Activated CD4-positive, CD25-positive, alpha-beta regulatory T cell (primary cell): Measurements from ENCODE around the gene JMJD1C.

Experiments
- DNase-seq, 4 experiments: peaks; one replicate each; lab custom pipeline; 2025; lab: John Stamatoyannopoulos, UW

JMJD1C gene

DNA sequence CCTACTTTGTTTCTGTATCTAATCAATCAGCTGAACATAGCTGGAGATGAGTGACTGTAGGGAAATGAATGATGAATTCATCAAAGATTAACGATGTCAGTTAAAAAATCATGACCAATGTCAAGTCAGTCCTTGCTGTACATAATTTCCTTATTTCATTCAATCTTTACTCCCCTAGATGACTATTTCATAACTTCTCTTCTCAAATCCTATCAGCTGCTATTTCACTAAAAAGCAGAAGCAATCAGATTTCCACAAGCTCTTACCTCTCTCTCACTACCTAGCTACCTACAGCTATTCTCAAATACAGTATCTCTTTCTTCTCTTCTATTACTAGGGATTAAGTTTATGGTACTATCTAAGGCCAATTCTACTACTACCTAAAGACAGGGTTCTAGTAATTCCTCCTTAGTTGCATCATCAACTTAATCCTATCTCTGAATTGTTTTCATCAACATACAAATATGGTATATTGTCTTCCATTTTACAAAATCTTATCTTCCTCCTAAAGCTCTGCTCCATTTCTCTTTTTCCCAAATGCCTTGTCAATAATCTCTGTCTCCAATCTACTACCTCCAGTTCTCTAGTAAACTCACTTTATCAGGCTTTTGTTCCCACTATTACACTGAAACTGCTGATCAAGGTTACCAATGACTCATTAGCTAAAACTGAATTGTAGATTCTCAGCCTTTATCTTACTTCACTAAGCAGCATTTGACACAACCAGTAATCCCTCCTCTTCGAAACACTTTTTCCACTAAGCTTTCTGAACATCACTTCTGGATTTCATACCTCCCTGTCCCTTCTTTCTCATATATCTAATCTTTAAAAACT, 28.4 kb downstream of the JMJD1C start:
- DNase-seq: no peak

DNA sequence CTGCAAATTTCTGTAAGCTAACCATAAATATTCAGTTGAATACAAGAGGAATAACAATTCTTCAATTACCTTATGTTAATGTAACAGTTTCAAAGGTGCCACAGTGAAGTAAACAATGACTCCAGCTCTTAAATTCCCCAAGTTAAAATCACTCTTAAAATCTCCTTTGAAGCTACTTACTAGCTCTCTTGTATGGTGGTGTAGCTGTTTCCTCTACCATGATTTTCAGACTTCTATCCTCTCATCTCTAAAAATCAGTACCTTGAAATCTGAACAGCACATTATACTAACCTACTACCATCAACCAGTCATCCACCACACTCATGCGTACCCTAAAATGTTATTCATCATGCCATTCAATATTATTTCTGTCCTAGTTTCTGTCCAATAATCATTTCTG, 29.6 kb downstream of the JMJD1C start:
- DNase-seq: no peak

DNA sequence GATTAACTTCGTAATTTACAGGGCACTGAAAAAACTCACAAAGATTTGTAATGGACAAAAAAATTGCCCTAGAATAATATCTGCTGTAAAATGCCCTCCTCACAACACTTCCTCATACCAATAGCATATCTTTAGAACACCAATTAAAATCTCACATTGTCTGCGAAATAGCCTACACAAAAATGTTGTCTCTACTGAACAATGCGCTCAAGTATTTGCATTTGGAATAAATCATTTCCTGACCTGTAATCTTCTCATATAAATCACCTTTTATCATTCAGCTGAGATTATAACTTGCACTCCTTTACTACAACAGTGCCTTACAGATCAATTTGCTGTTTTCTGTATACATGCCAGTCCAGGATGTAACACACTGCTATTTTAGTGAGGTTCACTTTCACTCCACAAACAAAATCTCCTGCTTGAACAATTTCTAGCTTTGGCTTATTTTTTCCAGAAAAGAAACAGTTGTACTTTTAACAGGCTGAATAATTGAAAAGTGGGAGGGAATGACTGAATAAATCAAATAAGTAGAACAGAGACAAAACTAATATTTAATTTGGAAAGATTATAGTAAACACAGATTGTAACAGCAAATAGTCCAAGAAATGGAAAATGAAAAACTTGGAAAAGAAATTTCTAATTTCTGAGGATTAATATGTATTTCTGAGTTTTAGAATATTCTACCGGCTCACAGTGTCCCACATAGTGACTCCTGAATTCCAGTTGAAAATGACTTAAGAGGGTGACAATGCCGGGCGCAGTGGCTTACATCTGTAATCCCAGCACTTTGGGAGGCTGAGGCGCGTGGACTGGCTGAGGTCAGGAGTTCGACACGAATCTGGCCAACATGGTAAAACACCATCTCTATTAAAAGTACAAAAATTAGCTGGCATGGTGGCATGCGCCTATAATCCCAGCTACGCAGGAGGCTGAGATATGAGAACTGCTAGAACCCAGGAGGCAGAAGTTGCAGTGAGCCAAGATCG, 30.6 kb downstream of the JMJD1C start:
- no peak for DNase-seq

DNA sequence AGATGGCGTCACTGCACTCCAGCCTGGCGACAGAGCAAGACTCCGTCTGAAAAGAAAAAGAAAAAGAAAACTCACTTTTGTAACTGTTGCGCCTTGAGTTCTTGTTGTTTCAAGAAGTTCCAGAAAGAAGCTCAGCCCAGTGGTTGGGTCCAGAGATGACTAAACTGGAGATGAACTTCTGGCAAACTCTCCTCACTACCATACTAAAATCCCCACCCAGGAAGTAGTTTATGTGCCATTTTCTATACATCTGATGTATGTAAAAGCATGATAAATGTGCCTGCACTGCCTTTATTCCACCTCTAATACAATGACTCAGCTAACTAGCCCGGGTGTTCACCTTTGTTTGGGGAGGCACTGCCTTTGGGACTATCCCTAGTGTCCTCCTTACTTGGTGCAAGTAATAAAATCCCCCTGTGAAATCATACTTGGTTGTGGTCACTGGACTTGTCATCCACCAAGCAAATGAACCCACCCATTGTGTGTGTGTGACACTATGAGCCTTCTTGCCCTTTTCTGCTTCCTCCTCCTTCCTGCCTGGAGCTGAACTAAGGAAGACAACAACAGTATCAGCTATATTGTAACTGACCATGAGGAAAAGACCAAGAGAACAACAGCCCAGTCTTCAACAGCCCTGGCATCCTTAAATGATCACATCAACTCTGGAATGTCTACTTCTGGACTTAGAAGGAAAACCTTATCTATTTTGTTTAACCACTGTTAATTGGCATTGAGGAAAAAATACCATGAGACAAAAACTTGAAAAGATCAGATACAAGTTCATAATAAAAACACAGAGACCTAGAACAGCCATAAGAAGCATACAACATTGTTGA, 33.6 kb downstream of the JMJD1C start:
- no peak for DNase-seq

DNA sequence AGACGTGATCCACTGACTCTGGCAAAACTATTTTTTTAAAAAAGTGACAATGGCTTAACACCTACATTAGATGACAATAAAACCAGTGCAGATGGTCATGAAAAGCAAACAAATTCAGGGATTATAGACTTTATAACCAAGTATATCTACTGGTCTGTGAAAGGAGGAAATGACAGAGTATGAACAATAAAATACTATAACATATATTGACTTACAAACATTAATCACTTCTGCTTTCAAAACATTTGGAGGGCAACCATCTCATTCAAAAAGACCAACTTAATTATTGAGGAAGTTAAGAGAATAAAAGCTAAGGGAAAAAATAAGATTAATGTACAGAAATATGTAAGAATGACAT, 34.8 kb downstream of the JMJD1C start:
- no peak for DNase-seq

DNA sequence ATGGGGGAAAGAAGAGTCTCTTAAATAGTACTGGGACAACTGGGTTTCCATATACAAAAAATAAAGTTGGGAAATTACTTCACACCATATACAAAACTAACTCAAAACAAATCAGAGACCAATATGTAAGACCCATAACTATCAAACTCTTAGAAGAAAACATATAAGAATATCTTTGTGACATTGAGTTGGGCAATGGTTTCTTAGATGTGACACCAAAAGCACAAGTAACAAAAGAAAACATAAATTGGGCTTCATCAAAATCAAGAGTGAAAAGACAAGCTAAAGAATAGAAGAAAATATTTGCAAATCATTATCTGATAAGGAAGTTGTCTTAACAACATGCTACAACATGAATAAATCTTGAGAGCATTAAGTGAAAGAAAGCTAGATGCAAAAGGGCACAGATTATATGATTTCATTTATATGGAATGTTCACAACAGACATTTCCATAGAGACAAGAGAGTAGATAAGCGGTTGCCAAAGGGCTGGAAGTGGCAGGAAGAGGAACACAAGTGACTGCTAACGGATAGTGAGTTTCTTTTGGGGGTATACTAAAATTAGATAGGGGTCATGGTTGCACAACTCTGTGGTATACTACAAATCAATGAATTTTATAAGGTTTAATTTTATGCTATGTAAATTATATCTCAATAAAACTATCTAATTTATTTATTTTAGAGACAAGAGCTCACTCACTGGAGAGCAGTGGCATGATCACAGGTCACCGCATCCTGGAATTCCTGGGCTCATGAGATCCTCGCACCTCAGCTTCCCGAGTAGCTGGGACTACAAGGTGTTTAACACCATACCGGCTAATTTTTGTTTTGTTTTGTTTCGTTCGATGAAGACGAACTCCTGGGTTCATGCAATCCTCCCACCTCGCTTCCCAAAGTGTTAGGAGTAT, 35.4 kb downstream of the JMJD1C start:
- no peak for DNase-seq

DNA sequence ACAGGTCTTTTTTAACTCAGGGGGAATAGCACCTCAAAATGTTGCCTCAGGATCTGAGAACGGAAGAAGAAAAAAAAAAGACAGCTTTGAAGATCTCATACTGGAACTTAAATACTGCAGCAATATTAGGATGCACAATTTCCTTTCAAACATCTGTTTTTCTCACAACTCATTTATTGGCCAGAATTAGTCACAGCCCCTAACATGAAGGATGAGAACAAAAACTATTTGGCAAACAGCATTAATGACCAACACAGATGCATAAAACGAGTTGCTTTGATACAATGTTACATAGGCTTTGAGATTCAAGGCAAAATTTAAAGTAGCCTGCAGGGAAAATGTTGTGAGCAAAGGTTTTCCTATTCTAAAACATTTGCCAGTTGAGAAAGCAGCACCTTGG, 36.5 kb downstream of the JMJD1C start:
- DNase-seq: no peak

DNA sequence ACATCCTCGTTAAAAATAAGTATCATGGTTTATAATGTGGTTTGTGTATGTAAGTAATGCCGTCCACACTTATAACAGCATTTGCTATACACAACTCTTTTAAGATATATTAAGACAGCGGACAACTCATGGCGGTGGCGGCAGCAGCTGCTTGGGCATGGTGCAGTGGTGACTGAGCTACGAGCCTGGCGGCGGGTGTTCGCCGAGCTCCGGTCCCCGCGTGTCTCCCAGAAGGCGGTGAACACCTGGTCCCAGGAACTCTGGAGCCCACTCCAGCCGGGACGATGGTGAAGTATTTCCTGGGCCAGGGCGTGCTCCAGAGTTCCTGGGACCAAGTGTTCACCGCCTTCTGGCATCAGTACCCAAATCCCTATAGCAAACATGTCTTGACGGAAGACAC, 38.8 kb downstream of the JMJD1C start:
- no peak for DNase-seq

DNA sequence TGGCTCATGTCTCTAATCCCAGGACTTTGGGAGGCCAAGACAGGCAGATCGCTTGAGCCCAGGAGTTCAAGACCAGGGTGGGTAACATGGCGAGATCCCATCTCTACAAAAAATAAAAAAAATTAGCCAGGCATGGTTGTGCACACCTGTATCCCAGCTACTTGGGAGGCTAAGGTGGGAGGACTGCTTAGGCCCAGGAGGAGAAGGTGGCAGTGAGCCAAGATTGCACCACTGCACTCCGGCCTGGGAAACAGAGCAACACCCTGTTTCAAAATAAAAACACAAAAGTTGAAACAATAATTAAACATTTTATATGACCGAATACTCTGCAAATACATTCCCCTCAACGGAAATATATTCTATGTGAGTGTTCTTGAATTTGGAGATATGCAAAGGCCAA, 40.3 kb downstream of the JMJD1C start:
- no peak for DNase-seq

DNA sequence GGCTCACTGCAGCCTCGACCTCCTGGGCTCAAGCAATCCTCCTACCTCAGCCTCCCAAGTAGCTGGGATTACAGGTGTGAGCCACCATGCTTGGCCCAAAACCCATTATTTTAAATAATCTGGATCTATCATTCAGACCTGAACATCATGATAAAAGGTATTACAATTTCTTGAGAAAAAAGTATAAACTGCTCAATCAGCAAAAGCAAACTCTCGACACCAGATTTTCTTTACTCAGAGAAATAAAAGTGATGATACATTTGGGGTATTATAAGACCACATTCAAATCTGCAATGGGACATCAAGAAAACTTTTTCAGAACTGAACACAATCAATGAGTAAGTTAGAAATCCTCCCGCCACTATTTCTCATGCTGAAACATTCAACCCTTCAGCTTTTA, 41.2 kb downstream of the JMJD1C start:
- no peak for DNase-seq

DNA sequence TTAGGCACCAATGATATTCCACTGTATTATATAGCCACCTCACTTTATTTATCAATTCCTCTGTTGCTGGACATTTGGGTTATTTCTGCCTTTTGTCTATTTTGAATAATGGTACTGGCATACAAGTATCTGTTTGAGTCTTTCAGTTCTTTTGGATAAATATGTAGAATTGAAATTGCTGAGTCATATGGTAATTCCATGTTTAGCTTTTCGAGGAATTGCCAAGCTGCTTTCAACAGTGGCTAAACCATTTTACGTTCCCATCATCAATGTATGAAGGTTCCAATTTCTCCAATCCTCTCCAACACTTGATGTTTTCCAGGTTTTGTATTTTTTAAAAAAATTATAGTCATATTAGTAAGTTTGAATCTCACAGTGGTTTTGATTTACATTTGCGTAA, 42.3 kb downstream of the JMJD1C start:
- DNase-seq: no peak

DNA sequence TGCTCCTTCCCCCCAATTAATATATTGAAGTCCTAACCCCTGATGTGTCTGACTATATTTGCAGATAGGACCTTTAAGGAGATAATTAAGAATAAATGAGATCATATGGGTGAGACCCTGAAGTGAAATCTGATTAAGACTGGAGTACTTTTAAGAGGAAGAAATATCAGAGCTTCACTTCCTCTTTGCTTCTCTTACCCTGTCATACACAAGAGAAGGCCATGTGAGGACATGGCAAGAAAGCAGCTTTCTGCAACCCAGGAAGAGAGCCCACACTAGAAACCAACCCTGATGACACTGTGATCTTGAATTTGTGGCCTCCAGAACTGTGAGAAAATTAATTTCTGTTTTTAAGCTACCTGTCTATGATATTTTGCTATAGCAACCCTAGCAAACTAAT, 44.2 kb downstream of the JMJD1C start:
- no peak for DNase-seq

DNA sequence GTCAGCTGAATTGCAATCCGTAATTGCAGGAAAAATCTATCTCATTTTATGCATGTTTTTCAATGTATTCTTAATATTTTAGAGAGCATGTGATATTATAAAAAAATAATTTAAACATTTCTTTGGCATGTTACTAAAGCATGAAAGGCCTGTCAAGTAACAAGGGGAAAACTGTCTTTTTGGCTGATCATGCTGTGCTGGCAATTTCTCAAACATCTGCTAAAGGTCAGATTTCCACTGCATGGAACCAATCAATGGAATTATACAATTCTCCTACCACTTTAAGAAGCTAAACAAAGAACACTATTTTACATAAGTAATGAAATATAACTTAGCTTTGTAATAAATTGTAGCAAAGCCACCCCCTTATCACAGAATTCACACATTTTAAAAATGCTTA, 49.4 kb downstream of the JMJD1C start:
- DNase-seq: no peak

DNA sequence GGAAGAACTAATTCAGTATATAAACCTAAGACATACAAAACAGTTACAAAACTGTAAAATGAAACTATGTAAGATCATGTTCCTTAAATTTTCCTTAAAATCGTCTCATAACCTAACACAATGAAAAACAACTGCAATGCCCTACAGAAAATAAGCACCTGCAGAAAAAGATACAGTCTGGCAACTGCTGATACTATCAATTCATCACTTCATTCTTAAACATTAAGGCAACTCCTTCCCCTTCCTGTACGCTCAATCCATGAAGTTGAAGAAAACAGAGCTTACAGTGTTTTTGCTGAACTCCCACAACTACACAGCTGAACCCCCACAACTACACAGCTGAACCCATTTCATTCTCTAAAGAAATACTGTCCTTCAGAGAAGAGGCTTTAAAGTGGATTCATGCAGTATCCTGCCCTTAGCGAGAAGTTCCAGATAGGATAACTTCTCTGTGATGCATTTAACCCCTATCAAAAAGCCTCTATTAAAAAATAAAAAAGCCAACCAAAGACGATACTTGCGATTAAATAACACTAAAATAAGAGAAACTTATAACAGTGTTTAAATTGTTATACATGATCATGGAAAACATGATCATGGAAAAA, 50.0 kb downstream of the JMJD1C start:
- DNase-seq: no peak

DNA sequence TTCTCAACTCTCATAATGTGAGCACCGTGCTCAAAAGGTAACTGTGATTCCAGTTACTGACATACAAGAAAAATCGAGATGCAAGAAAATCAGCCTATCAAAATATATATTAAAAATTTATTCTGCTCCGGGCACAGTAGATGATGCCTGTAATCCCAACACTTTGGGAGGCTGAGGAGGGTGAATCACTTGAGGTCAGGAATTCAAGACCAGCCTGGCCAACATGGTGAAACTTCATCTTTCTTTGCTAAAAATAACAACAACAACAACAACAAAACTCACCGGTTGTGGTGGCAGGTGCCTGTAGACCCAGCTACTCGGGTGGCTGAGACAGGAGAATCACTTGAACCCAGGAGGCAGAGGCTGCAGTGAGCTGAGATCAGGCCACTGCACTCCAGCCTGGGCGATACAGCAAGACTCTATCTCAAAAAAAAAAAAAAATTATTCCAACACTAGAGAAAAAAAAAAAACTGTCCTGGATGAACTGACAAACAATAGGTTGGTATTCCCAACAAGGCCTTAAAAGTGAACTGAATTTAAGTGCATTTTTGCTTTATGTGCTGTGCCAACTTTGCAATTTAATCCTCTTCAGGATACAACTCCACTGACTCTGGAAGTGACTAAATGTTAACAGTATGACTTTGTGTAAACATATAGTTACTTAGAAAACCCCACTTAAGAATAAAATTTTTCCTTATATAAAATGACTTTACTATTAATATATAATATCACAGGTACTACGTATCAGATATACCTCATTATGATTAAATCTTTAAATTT, 51.1 kb downstream of the JMJD1C start:
- DNase-seq: no peak

DNA sequence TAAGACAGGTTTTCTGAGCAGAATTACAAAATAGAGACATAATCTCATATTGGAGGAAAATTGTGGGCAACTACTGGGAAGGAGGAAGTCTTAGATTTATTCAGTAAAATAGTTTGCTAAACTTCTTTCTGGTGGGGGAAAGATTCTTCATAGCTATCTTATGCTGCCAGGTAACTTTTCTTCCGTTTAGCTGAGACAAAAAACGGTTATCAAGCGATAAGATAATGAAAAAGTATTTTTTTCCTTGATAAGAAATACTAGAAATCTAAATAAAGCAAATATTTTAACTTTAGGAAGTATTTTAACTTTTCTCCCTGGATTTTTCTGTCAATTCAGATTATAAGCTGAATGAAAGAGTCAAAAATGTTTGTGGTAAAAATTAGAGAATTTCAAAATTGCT, 52.3 kb downstream of the JMJD1C start:
- DNase-seq: no peak

DNA sequence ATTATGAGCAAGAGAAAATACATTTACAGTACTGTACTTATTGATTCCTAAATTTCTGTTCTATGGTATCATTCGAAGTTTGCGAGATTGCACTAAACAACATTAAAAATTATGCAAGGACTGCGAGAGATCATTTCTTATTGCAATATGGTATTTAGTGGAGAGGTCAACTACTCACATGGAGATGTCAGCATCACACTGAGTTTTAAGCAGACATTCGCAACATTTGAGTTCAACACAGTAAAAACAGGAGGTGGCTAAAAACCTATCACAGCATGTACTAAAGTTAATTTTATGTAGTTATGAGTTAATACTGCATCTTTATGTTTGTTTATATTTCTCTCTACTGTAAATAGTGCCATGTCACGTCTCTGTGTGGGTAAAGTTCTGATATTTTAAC, 53.5 kb downstream of the JMJD1C start:
- DNase-seq: no peak

DNA sequence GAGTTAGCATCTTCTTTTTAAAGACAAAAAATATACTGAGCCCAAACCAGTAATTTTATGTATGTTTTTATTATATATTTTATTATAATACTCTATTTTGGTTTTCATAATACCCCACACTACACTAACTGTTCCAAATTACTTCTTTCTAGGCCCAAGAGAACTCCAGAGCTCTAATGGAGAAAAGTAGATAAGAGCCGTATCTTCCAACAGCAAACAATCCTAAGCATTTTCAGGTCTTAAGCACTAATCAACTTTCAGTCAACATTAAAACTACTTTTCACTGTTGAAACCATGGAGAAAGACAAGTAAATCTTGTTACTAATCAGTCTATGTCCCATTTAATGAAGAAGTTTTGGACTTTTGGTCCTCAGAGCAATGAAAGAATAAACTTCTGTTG, 55.1 kb downstream of the JMJD1C start:
- DNase-seq: no peak

DNA sequence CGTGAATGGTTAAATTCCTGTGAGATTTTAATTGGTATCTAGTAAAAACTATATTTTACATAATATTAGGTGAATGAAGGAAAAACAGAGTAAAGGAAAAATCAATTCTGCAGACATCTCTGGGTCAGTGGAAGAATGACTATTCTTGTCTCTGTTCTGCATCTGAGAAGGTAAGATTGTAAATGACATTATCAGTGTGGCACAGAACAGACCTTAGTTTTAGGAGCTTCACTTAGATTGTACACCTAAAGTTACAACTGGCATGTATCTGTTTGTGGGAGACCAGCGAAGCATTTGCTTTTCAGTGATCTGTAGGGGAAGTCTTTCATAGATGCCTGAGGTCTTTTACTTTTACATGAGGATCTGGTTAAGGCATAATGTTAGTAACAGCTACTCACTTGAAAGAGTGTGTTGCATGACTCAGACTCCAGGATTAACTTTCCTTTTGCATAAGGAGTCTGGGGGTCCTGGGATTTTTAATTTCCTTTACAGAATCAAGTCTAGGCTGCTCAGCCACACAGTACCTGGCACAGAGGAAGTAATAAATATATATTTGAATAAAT, 56.2 kb downstream of the JMJD1C start:
- no peak for DNase-seq
